Stimulated activated CD4-positive, alpha-beta T cell treated with anti-CD3 and anti-CD28 coated beads, Interleukin-4, amount 100 ng/mL, for 24 hours (primary cell): ENCODE results near the gene FARP1.
"Not testable (repeated sequence)": the region's sequence is repeated elsewhere in the genome, so short reads cannot be mapped to it uniquely, and the experiment has no call there.

ENCODE experiments used
- DNase-seq: peaks from one replicate; pipeline ENCODE4 v3.0.0-alpha.2; 2020

The FARP1 gene

GRCh38 chr13:98345107-98345935 is 202.4 kb downstream of the FARP1 start:
- DNase-seq = no peak

GRCh38 chr13:98346904-98347636 is 204.2 kb downstream of the FARP1 start:
- DNase-seq = no peak

- DNase-seq = no peak
Observed at GRCh38 chr13:98347756-98348155, 204.9 kb downstream of the FARP1 start.

GRCh38 chr13:98348466-98349200 is 205.7 kb downstream of the FARP1 start:
- no peak for DNase-seq

GRCh38 chr13:98349731-98350305 is 206.9 kb downstream of the FARP1 start:
- DNase-seq = no peak

- no peak for DNase-seq
Observed at GRCh38 chr13:98350746-98351330, 207.9 kb downstream of the FARP1 start.

GRCh38 chr13:98351636-98352035 is 208.7 kb downstream of the FARP1 start:
- no peak for DNase-seq

- DNase-seq = no peak
Observed at GRCh38 chr13:98352226-98352625, 209.3 kb downstream of the FARP1 start.

- no peak for DNase-seq
Observed at GRCh38 chr13:98353750-98354149, 210.9 kb downstream of the FARP1 start.

GRCh38 chr13:98358937-98359336 is 216.0 kb downstream of the FARP1 start:
- DNase-seq = no peak

- DNase-seq = no peak
Observed at GRCh38 chr13:98360545-98360944, 217.7 kb downstream of the FARP1 start.

- DNase-seq = no peak
Observed at GRCh38 chr13:98363326-98363725, 220.4 kb downstream of the FARP1 start.

GRCh38 chr13:98364179-98364578 is 221.3 kb downstream of the FARP1 start:
- no peak for DNase-seq

GRCh38 chr13:98364647-98365046 is 221.8 kb downstream of the FARP1 start:
- no peak for DNase-seq

- no peak for DNase-seq
Observed at GRCh38 chr13:98365302-98365701, 222.4 kb downstream of the FARP1 start.

- no peak for DNase-seq
Observed at GRCh38 chr13:98366010-98366409, 223.1 kb downstream of the FARP1 start.

- DNase-seq = no peak
Observed at GRCh38 chr13:98366443-98366842, 223.5 kb downstream of the FARP1 start.

- no peak for DNase-seq
Observed at GRCh38 chr13:98366959-98367358, 224.1 kb downstream of the FARP1 start.

- DNase-seq = no peak
Observed at GRCh38 chr13:98368019-98368418, 225.1 kb downstream of the FARP1 start.

GRCh38 chr13:98369520-98369919 is 226.6 kb downstream of the FARP1 start:
- DNase-seq = not testable (repeated sequence)

GRCh38 chr13:98370261-98370660 is 227.4 kb downstream of the FARP1 start:
- no peak for DNase-seq

- DNase-seq = no peak
Observed at GRCh38 chr13:98370806-98371515, 228.1 kb downstream of the FARP1 start.
